A375 (cell line): ENCODE results near the gene FKBP1A. TPM values are rescaled to one million over a fixed set of nuclear protein-coding genes. Genes with fewer than 3 reads are reported as not detected.

Source experiments
- total RNA-seq: library from RNA; depleted of rRNA; stranded (reverse); fragments of >200 nt; shearing (Covaris generic); gene quantifications from 2 replicates; pipeline ENCODE4 v1.2.3, GENCODE V29; 2014; rRNA removed

Gene FKBP1A
- total RNA-seq = 93.5 and 107 TPM in 2 replicates

GRCh38 chr20:1392693-1393506 is at the start of gene FKBP1A:
FKBP1A (minus strand) TSS chr20:1393054; CDS start chr20:1392998, 56 bp downstream.

DNA sequence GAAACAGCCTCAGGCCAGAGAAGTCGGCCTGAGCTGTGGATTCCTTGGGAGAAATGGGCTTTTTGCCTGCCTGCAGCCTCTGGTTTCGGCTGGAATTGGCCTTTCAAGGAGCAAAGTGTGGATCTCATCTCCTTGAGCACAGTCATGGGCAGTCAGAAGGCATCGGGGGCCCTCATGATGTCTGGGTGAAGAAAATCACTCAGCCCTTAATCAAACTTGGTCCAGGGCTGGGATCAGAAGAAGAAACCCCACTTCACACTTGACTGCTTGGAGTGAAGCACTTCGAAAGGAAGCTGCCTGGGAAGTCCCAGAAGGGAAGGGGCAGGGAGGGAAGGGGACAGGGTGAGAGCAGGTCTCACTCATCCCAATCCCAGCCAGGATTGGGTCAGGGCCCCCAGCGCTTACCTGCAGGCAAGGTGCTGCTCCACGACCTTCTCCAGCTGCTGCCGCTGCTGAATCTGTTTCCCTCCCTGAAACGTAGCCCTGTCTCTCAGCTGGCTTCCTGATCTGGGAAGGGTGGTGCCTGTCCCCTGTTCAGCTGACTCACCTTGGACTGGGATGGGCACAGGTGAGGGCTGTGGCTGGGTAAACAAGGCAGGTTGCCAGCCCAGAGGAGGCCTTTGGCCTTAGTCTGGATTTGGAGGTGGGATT is 64.0 kb downstream of the FKBP1A start, which contains the start of gene SDCBP2:
SDCBP2 (minus strand) TSS at position 460 of the 651 bp plus-strand sequence. CDS start 8,723 bp downstream, outside the sequence.

Other genes starting within 250 kb of the FKBP1A start
- gene TMEM74B, start 208.1 kb downstream of the FKBP1A start, total RNA-seq = 0.37 TPM in 1 of 2 replicates, not detected in the other
- gene C20orf202, start 189.6 kb downstream of the FKBP1A start, total RNA-seq = not detected in 2 replicates
- not detected in 2 replicates for gene RAD21L1, start 167.0 kb downstream of the FKBP1A start, total RNA-seq
- gene SNPH, start 126.8 kb downstream of the FKBP1A start, total RNA-seq = 4.3 and 5.6 TPM in 2 replicates
- 1.6 and 1.7 TPM in 2 replicates for gene SDCBP2, start 63.9 kb downstream of the FKBP1A start, total RNA-seq
- gene NSFL1C, start 73.8 kb upstream of the FKBP1A start, total RNA-seq = 47.5 and 51.6 TPM in 2 replicates
- gene SIRPB2, start 98.4 kb upstream of the FKBP1A start, total RNA-seq = not detected in 2 replicates
- not detected in 2 replicates for gene SIRPD, start 164.7 kb upstream of the FKBP1A start, total RNA-seq
- gene SIRPB1, start 227.0 kb upstream of the FKBP1A start, total RNA-seq = 3.7 and 4.5 TPM in 2 replicates